Choroid plexus epithelial cell (primary cell): ENCODE measurements around the gene SLC38A9.
"Not testable (repeated sequence)": the region's sequence is repeated elsewhere in the genome, so short reads cannot be mapped to it uniquely, and the experiment has no call there.

Experiments
- DNase-seq: peaks from one replicate; pipeline ENCODE4 v3.0.0-alpha.2; 2010; ENCODE audit warnings: low read depth
- H3K4me3 ChIP-seq: 2 replicates; pipeline ENCODE4 v1.5.1; 2011; ENCODE audit warnings: low read depth, mild to moderate bottlenecking, control low read depth, low read length, moderate library complexity
- CTCF ChIP-seq: conservative IDR thresholded peaks from 2 replicates; pipeline ENCODE4 v1.5.1; 2011; ENCODE audit warnings: low read depth, mild to moderate bottlenecking, control low read depth, inconsistent platforms, low read length, moderate library complexity

The SLC38A9 gene

GRCh38 chr5:55608595-55609349 lies 103.4 kb downstream of the SLC38A9 start:
- no peak for DNase-seq
- H3K4me3 ChIP-seq, result no peak overlapping the region
- TF ChIP-seq CTCF, result no peak

- H3K4me3 ChIP-seq, result not testable (repeated sequence)
- peak; percentile 52 for DNase-seq
These were observed 104.8 kb downstream of the SLC38A9 start for GRCh38 chr5:55607309-55607708.

GRCh38 chr5:55604611-55605067 lies 107.5 kb downstream of the SLC38A9 start:
- no peak for TF ChIP-seq CTCF
- DNase-seq, result peak; percentile 67
- no peak overlapping the region for H3K4me3 ChIP-seq

GRCh38 chr5:55603922-55604321 lies 108.2 kb downstream of the SLC38A9 start:
- DNase-seq, result no peak
- no peak overlapping the region for H3K4me3 ChIP-seq
- no peak for TF ChIP-seq CTCF

GRCh38 chr5:55601628-55602027 lies 110.5 kb downstream of the SLC38A9 start:
- TF ChIP-seq CTCF, result no peak
- H3K4me3 ChIP-seq, result no peak overlapping the region

GRCh38 chr5:55601204-55601618 lies 110.9 kb downstream of the SLC38A9 start:
- TF ChIP-seq CTCF, result no peak
- peak; percentile 88 for DNase-seq
- no peak overlapping the region for H3K4me3 ChIP-seq

More at GRCh38 chr5:55601628-55602027, 110.5 kb downstream of the SLC38A9 start:
- DNase-seq, result no peak

GRCh38 chr5:55600497-55601203 lies 111.5 kb downstream of the SLC38A9 start:
- H3K4me3 ChIP-seq, result no peak overlapping the region
- TF ChIP-seq CTCF, result no peak
- peak; percentile 91 for DNase-seq
